Progenitor cell of endocrine pancreas (in vitro differentiated cells): ENCODE results near the gene SMTNL1. TPM values are rescaled to one million over a fixed set of nuclear protein-coding genes. Genes with fewer than 3 reads are reported as not detected.

Source experiments
- DNase-seq: peaks from one replicate; pipeline ENCODE4 v3.0.0; 2021; ENCODE audit warnings: low spot score; ENCODE audit not compliant: unreplicated experiment
- H3K27ac Mint-ChIP-seq: 2 replicates; pipeline ENCODE4 v1.8.0; 2021; ENCODE audit warnings: mild to moderate bottlenecking, moderate library complexity, mixed read lengths
- H3K27me3 Mint-ChIP-seq: 2 replicates; pipeline ENCODE4 v1.8.0; 2021; ENCODE audit warnings: mixed read lengths
- H3K36me3 Mint-ChIP-seq: 2 replicates; pipeline ENCODE4 v1.8.0; 2022; ENCODE audit warnings: mixed read lengths; ENCODE audit not compliant: insufficient read depth
- H3K4me1 Mint-ChIP-seq: 2 replicates; pipeline ENCODE4 v1.8.0; 2021; ENCODE audit warnings: low read depth, mixed read lengths
- H3K4me3 Mint-ChIP-seq: 2 replicates; pipeline ENCODE4 v1.8.0; 2021; ENCODE audit warnings: low read depth, mild to moderate bottlenecking, moderate library complexity, mixed read lengths
- H3K9me3 Mint-ChIP-seq: 2 replicates; pipeline ENCODE4 v1.8.0; 2021; ENCODE audit warnings: low read depth, mixed read lengths
- total RNA-seq: library from RNA; stranded (reverse); gene quantifications from 2 replicates; pipeline ENCODE4 v1.2.1, GENCODE V29; 2021
- TF ChIP-seq, protein P1 (sequence below): fragments of 200-600 bp; sonication (generic); IDR thresholded peaks from one replicate; pipeline ENCODE4 v1.5.0; 2021; ENCODE audit warnings: antibody characterized with exemption, mild to moderate bottlenecking; ENCODE audit not compliant: unreplicated experiment

Gene SMTNL1
- total RNA-seq, 1 donor from 2014 or later, result not detected

DNA sequence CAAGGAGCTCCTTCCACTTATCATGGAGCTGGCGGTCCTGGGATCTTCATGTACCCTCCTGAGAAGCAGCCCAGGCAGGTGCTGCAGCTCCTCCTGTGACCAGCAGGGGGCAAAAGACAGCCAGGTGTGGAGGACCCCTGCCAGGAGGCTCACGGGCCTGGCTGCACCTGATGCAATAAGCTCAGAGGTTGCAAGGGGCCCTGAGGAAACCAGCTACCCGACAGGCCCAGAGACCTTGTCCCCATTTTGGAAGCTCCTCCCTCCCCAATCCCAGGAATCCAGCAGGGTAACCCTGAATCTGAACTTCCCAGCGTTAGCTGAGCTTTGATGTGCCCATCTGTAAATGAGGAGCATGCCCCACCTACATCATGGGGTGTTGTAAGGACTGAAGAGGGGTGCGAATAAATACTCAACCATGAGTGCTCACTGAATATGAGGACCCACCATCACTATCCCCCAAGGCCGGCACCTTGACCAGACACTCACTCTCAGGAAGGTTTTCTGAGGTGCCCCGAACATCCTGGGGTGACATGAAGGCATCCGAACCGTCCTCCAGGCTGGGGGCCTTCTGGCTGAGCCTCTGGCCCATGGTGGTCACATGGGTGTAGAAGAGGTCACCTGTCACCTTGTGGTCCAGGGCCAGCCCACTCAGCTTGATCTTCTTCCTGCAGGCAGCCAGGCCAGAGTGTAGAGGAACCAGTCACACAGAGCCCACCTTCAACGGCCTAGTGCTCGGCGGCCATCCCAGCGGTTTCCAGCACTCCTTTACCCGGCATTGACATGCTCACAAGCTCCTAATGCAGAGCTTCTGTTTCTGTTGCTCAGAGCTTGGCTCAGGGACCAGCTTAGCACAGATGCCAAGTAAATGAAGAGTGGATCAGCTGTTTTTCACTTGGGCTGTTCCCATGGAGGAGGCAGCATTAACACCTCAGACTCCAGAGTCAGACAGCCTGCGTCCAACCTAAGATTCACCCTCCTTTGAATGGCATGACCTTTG, 43.6 kb upstream of the SMTNL1 start:
- Mint-ChIP-seq H3K27ac (peak overlapping the region; percentile 98), H3K4me3 (no peak overlapping the region), H3K9me3 (no peaks in the 10 kb centered on the region), H3K27me3 (no peaks in the 10 kb centered on the region), H3K4me1 (peaks cover 36% of the 10 kb centered on the region), H3K36me3 (peaks cover 13% of the 10 kb centered on the region)
- TF ChIP-seq, protein P1, sequence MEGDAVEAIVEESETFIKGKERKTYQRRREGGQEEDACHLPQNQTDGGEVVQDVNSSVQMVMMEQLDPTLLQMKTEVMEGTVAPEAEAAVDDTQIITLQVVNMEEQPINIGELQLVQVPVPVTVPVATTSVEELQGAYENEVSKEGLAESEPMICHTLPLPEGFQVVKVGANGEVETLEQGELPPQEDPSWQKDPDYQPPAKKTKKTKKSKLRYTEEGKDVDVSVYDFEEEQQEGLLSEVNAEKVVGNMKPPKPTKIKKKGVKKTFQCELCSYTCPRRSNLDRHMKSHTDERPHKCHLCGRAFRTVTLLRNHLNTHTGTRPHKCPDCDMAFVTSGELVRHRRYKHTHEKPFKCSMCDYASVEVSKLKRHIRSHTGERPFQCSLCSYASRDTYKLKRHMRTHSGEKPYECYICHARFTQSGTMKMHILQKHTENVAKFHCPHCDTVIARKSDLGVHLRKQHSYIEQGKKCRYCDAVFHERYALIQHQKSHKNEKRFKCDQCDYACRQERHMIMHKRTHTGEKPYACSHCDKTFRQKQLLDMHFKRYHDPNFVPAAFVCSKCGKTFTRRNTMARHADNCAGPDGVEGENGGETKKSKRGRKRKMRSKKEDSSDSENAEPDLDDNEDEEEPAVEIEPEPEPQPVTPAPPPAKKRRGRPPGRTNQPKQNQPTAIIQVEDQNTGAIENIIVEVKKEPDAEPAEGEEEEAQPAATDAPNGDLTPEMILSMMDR, result peak; percentile 96
- DNase-seq, result peak; percentile 86

GRCh38 chr11:57496109-57496820, 41.1 kb upstream of the SMTNL1 start:
- Mint-ChIP-seq H3K27ac (peak overlapping the region; percentile 98), H3K36me3 (peaks cover 17% of the 10 kb centered on the region), H3K27me3 (no peaks in the 10 kb centered on the region), H3K4me1 (peaks cover 50% of the 10 kb centered on the region), H3K9me3 (no peaks in the 10 kb centered on the region), H3K4me3 (no peak overlapping the region)
- TF ChIP-seq, protein P1, result no peak
- DNase-seq, result no peak

DNA sequence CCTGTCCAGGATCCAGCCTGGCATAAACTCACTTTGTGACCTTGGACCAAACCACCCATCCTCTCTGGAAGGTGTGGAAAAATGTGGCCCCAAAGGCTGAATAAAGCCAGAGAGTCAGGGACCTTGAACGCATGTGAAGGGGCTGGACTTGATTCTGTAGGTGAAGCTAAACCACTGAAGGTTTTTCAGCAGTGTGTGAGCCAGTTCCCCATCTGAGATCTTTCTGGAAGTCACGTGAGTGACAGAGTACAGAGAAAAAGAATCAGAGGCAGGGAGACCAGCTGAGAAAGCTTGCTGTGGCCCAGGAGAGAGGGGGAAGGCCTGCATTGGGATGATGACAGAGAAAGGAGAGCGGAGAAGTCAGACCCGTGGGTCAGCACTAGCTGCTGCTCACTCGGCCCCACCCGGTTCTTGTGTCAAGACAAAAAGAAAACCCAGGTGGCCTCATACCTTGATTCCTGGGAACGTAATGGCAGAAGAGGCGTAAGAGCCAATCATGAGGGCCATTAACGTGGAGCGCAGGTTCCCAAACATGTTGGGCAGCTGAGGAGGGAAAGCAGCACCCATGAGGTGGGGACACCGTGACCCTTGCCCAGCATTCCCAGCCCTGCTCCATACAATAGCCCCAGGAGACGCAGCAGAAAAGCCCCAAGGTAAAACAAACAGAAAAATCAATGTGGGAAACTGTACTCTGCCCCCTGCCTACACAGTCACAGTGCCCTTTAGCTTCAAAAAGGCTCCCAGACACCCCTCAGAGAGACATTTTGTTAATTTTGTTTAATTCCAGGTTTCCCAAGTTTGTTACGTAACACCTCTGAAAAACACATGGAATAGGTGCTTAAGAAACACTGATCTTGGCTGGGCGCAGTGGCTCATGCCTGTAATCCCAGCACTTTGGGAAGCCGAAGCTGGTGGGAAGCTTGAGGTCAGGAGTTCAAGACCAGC, 39.8 kb upstream of the SMTNL1 start:
- Mint-ChIP-seq H3K27me3 (no peaks in the 10 kb centered on the region), H3K27ac (peak overlapping the region; percentile 98), H3K9me3 (no peaks in the 10 kb centered on the region), H3K4me1 (peaks cover 60% of the 10 kb centered on the region), H3K4me3 (peak overlapping the region; percentile 6), H3K36me3 (peaks cover 15% of the 10 kb centered on the region)
- peak; percentile 45 for DNase-seq
- TF ChIP-seq, protein P1, result no peak

- peaks cover 15% of the 10 kb centered on the region for H3K36me3 Mint-ChIP-seq
- peaks cover 65% of the 10 kb centered on the region for H3K4me1 Mint-ChIP-seq
Observed at GRCh38 chr11:57498540-57498939, 38.9 kb upstream of the SMTNL1 start.

More at GRCh38 chr11:57498540-57498939, 38.9 kb upstream of the SMTNL1 start:
- TF ChIP-seq, protein P1, result no peak
- peak overlapping the region; percentile 98 for H3K27ac Mint-ChIP-seq
- peak overlapping the region; percentile 6 for H3K4me3 Mint-ChIP-seq
- no peaks in the 10 kb centered on the region for H3K9me3 Mint-ChIP-seq
- no peak for DNase-seq
- no peaks in the 10 kb centered on the region for H3K27me3 Mint-ChIP-seq
